K562 (cell line): ENCODE measurements around the gene RHOT1.

Experiments used
- ATF3 ChIP-seq, 2 experiments: fragments of 450-650 bp in 1 of 2; sonication (generic) in 1 of 2; formaldehyde crosslinking in 1 of 2; IDR thresholded peaks in 1 of 2; conservative IDR thresholded peaks in 1 of 2; 2 replicates each; pipeline versions ENCODE4 v1.6.1 to v1.8.1; 2016 to 2023; ENCODE audit warnings: mild to moderate bottlenecking in 2 of 2, moderate library complexity in 2 of 2, inconsistent platforms in 1 of 2, missing genetic modification reagents in 1 of 2
- CTCF ChIP-seq, 3 experiments: IDR thresholded peaks in 2 of 3; conservative IDR thresholded peaks in 1 of 3; 2 replicates each; pipeline ENCODE4 v1.5.1; 2011 to 2012; ENCODE audit warnings: low read length in 3 of 3, mild to moderate bottlenecking in 3 of 3, control low read depth in 2 of 3, improper control_type of control experiment in 1 of 3, inconsistent platforms in 1 of 3, low read depth in 1 of 3, mixed read lengths in 1 of 3, moderate library complexity in 1 of 3; ENCODE audit not compliant: insufficient read depth in 2 of 3
- JUN ChIP-seq, 2 experiments: sonication (generic) in 1 of 2; formaldehyde crosslinking in 1 of 2; IDR thresholded peaks; 2 replicates each; pipeline versions ENCODE4 v1.6.1 to v1.8.0; 2012 to 2022; ENCODE audit warnings: borderline replicate concordance in 2 of 2, mild to moderate bottlenecking in 2 of 2, improper control_type of control experiment in 1 of 2, low read depth in 1 of 2, low read length in 1 of 2, missing genetic modification reagents in 1 of 2
- TGIF2 ChIP-seq: sonication (generic); formaldehyde crosslinking; IDR thresholded peaks from 2 replicates; pipeline ENCODE4 v1.8.1; 2022; ENCODE audit warnings: mild to moderate bottlenecking, missing genetic modification reagents, moderate library complexity
- ZNF224 ChIP-seq: sonication (generic); formaldehyde crosslinking; IDR thresholded peaks from 2 replicates; pipeline ENCODE4 v1.8.0; 2022; ENCODE audit warnings: mild to moderate bottlenecking, missing genetic modification reagents

GRCh38 chr17:32142857-32143526 lies 690 bp downstream of the RHOT1 start:
- TF ChIP-seq ZNF224 (CRISPR knock-in tag) (no peak), ATF3 (IDR thresholded peaks at IDR 0.05) (peak; percentile 23; the same call in 1 of the 2 replicates), ATF3 (CRISPR knock-in tag; conservative IDR thresholded peaks at IDR 0.05) (0 out of 2 replicates have a peak, but pooled peaks have one; percentile 59), CTCF (IDR thresholded peaks at IDR 0.05 in 2 of 3, conservative IDR thresholded peaks at IDR 0.05 in 1 of 3; ENCODE audit: insufficient read depth in 2 of 3, low read depth in 1 of 3, low read length in 3 of 3) (no peak; a peak in 1 of 6 replicates), JUN (IDR thresholded peaks at IDR 0.05; ENCODE audit: borderline replicate concordance, low read depth, low read length) (peak; percentile 37), JUN (CRISPR knock-in tag; IDR thresholded peaks at IDR 0.05; ENCODE audit: borderline replicate concordance) (no peak), TGIF2 (CRISPR knock-in tag) (no peak)
